A549 (cell line): ENCODE measurements around the gene CLDND1. TPM values are rescaled to one million over a fixed set of nuclear protein-coding genes. Genes with fewer than 3 reads are reported as not detected.

ENCODE experiments used
- ATAC-seq, 2 experiments: fragments of 200-7000 bp in 1 of 2; fragments of >200 bp in 1 of 2; cut with Nextera tagmentation in 1 of 2; cut with Tn5 transposase in 1 of 2; 3 replicates each; pipeline versions ENCODE4 v1.8.0 to v1.9.1; 2018 to 2020; ENCODE audit warnings: mild to moderate bottlenecking in 1 of 2, moderate library complexity in 1 of 2
- CTCF ChIA-PET: fragments of 300-600 bp; sonication (Branson Sonifier 250); formaldehyde crosslinking; extraction: SDS; loops from one replicate; lab custom pipeline; 2021; ENCODE audit warnings: antibody characterized with exemption, inconsistent platforms; lab: Yijun Ruan, JAX
- POLR2A ChIA-PET: fragments of 350-600 bp; formaldehyde crosslinking; extraction: SDS; loops from one replicate; lab custom pipeline; 2021; ENCODE audit warnings: antibody characterized with exemption, inconsistent platforms; lab: Yijun Ruan, JAX
- DNase-seq, 2 experiments: peaks; one replicate each; pipeline versions ENCODE4 v3.0.0 to v3.0.0-alpha.2; 2011 to 2016; ENCODE audit warnings: low read depth in 1 of 2, low spot score in 1 of 2
- FAIRE-seq: peaks from 2 replicates; lab custom pipeline; 2011; peaks lifted over from hg19 to GRCh38; lab: Jason Lieb, UNC
- H3K27ac ChIP-seq, 2 experiments: fragments of >200 bp; sonication (Bioruptor Twin); formaldehyde crosslinking; 3 replicates each; pipeline ENCODE4 v1.5.1; 2016 to 2017
- H3K4me1 ChIP-seq: fragments of >200 bp; sonication (Bioruptor Twin); formaldehyde crosslinking; 3 replicates; pipeline ENCODE4 v1.6.1; 2016
- H3K4me2 ChIP-seq: fragments of >200 bp; sonication (Bioruptor Twin); formaldehyde crosslinking; 3 replicates; pipeline ENCODE4 v1.6.1; 2016
- H3K4me3 ChIP-seq: fragments of >200 bp; sonication (Bioruptor Twin); formaldehyde crosslinking; 3 replicates; pipeline ENCODE4 v1.5.1; 2016
- H3K9me3 ChIP-seq: fragments of >200 bp; sonication (Bioruptor Twin); formaldehyde crosslinking; 3 replicates; pipeline ENCODE4 v1.6.1; 2016
- ATOH8 ChIP-seq: fragments of 250-450 bp; sonication (Bioruptor Pico); IDR thresholded peaks from 2 replicates; pipeline ENCODE4 v1.5.0; 2020; ENCODE audit warnings: low read depth, mild to moderate bottlenecking, moderate library complexity
- BHLHE40 ChIP-seq: IDR thresholded peaks from 2 replicates; pipeline ENCODE4 v1.6.1; 2012; ENCODE audit warnings: low read depth, low read length, inconsistent platforms
- CEBPB ChIP-seq, 2 experiments: fragments of >200 bp in 1 of 2; sonication (Bioruptor Twin) in 1 of 2; formaldehyde crosslinking in 1 of 2; IDR thresholded peaks; 2 replicates each; pipeline ENCODE4 v1.6.1; 2012 to 2016
- EHF ChIP-seq: fragments of 250-450 bp; sonication (Bioruptor Pico); IDR thresholded peaks from 2 replicates; pipeline ENCODE4 v1.5.0; 2020; ENCODE audit warnings: mild to moderate bottlenecking
- GATA3 ChIP-seq: IDR thresholded peaks from 2 replicates; pipeline ENCODE4 v1.6.1; 2012; ENCODE audit warnings: borderline replicate concordance
- MAZ ChIP-seq: fragments of 150-350 bp; IDR thresholded peaks from 2 replicates; pipeline ENCODE4 v1.6.1; 2014; ENCODE audit warnings: antibody characterized with exemption, low read depth, low read length, borderline replicate concordance
- NPAS2 ChIP-seq: fragments of 250-450 bp; sonication (Bioruptor Pico); IDR thresholded peaks from 2 replicates; pipeline ENCODE4 v1.8.0; 2022; ENCODE audit warnings: mild to moderate bottlenecking, moderate library complexity, borderline replicate concordance
- POLR2A ChIP-seq: IDR thresholded peaks from 2 replicates; pipeline ENCODE4 v1.6.1; 2012; ENCODE audit warnings: mild to moderate bottlenecking, low read length
- POLR2AphosphoS2 ChIP-seq: conservative IDR thresholded peaks from 2 replicates; pipeline ENCODE4 v1.6.1; 2012; ENCODE audit warnings: low read length, improper control_type of control experiment, inconsistent platforms
- REST ChIP-seq: fragments of 200-600 bp; sonication (generic); IDR thresholded peaks from 2 replicates; pipeline ENCODE4 v1.6.1; 2016; ENCODE audit warnings: antibody characterized with exemption, mild to moderate bottlenecking, moderate library complexity
- SREBF2 ChIP-seq: fragments of 450-650 bp; IDR thresholded peaks from 2 replicates; pipeline ENCODE4 v1.6.1; 2014; ENCODE audit warnings: mild to moderate bottlenecking, moderate library complexity
- TP53 ChIP-seq: fragments of 250-450 bp; sonication (Bioruptor Pico); IDR thresholded peaks from 2 replicates; pipeline ENCODE4 v1.5.0; 2021; ENCODE audit warnings: mild to moderate bottlenecking, moderate library complexity
- ZFP36 ChIP-seq: fragments of 450-650 bp; IDR thresholded peaks from 2 replicates; pipeline ENCODE4 v1.6.1; 2014; ENCODE audit warnings: borderline replicate concordance; ENCODE audit not compliant: partially characterized antibody
- WGBS: methylation state at CpG from one replicate; pipeline ENCODE4 v1.1.6; 2017; ENCODE audit errors: missing lambda C conversion rate; 5-methylcytosine and 5-hydroxymethylcytosine counted together
- polyA plus RNA-seq, 4 experiments: library from polyadenylated mRNA; depleted of rRNA in 3 of 4; stranded (reverse); fragments of >200 nt; fragmentation: RNase III in 1 of 4; extraction: RNeasy Plus Mini Kit Qiagen cat#74134 plus additional on column Dnase treatment in 1 of 4; gene quantifications; 2 replicates in 3 of 4; 3 replicates in 1 of 4; pipeline ENCODE4 v1.2.3, GENCODE V29; 2011 to 2017
- TF ChIP-seq, protein P1 (sequence below): fragments of >200 bp; sonication (Bioruptor Twin); formaldehyde crosslinking; IDR thresholded peaks from 3 replicates; pipeline ENCODE4 v1.6.1; 2016
- TF ChIP-seq, protein P2 (sequence below): IDR thresholded peaks from 2 replicates; pipeline ENCODE4 v1.6.1; 2012

The CLDND1 gene
- polyA plus RNA-seq, 2 of the 4 experiments (the other 2 are of a cell fraction), result 49.0 to 150 TPM

- no peak for TF ChIP-seq SREBF2
- no peak for TF ChIP-seq MAZ
- no peak for TF ChIP-seq ZFP36
- TF ChIP-seq GATA3, result no peak
- no peak for TF ChIP-seq POLR2AphosphoS2
Observed at GRCh38 chr3:98565237-98565643, 42.5 kb upstream of the CLDND1 start (continued).

- no peak for FAIRE-seq
- WGBS, result 61% methylated on average over 7 of the region's 7 CpGs
- H3K4me3 ChIP-seq, result no peak overlapping the region
- no peak overlapping the region for H3K4me2 ChIP-seq
- ChIA-PET POLR2A (interaction anchor here (0.6 kb wide), 1 partner anchor 246 kb away, joined by 6 read pairs; no protein-coding TSS in a partner anchor), CTCF (interaction anchor here (1.5 to 2.2 kb wide), 3 partner anchors 33 to 526 kb away, joined by 4 to 6 read pairs (median 4); no protein-coding TSS in a partner anchor)
- TF ChIP-seq POLR2A, result no peak
- TF ChIP-seq, protein P1, sequence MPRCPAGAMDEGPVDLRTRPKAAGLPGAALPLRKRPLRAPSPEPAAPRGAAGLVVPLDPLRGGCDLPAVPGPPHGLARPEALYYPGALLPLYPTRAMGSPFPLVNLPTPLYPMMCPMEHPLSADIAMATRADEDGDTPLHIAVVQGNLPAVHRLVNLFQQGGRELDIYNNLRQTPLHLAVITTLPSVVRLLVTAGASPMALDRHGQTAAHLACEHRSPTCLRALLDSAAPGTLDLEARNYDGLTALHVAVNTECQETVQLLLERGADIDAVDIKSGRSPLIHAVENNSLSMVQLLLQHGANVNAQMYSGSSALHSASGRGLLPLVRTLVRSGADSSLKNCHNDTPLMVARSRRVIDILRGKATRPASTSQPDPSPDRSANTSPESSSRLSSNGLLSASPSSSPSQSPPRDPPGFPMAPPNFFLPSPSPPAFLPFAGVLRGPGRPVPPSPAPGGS, result no peak
- no peak for TF ChIP-seq ATOH8
- no peak for TF ChIP-seq REST
- TF ChIP-seq, protein P2, sequence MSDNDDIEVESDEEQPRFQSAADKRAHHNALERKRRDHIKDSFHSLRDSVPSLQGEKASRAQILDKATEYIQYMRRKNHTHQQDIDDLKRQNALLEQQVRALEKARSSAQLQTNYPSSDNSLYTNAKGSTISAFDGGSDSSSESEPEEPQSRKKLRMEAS, result no peak
- TF ChIP-seq CEBPB (IDR thresholded peaks at IDR 0.05), result no peak
- no peak for TF ChIP-seq EHF (CRISPR knock-in tag)
- TF ChIP-seq, all 56 proteins: peak for 0
- H3K9me3 ChIP-seq, result no peaks in the 10 kb centered on the region
- H3K4me1 ChIP-seq, result no peaks in the 10 kb centered on the region
- DNase-seq, result no peak
- no peak overlapping the region for H3K27ac ChIP-seq
- no peak for ATAC-seq
Observed at GRCh38 chr3:98564282-98565005, 41.7 kb upstream of the CLDND1 start.

DNA sequence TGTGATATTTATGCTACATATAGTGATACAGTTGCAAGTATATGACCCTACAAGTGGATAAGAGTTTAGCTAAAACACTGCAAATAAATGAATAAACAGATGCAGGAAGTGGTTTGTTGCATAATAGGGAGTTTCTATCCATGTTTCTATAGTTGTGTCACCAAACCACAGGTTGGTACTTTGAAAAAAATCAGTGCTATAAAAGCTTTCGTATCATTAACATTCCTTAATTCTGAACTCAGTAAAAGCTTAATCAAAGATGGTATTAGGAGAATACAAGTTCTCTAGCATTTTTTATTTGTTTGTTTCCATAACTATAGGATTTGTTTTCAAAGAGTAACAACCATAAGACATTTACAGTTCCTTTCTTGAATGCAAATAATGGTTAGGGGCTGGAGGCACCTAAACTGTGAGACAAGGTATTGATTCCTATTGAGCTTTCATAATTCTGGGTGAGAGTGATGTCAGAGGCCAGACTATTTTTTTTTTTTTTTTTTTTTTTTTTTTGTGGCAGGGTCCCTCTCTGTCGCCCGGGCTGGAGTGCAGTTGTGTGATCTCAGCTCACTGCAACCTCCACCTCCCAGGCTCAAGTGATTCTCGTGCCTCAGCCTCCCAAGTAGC, 41.1 kb upstream of the CLDND1 start:
- ChIA-PET POLR2A (interaction anchor here (0.6 kb wide), 1 partner anchor 245 kb away, joined by 6 read pairs; no protein-coding TSS in a partner anchor), CTCF (interaction anchor here (1.5 to 2.2 kb wide), 2 partner anchors 33 to 525 kb away, joined by 4 to 6 read pairs; no protein-coding TSS in a partner anchor)
- Histone ChIP-seq H3K4me2 (no peak overlapping the region), H3K9me3 (no peaks in the 10 kb centered on the region), H3K4me1 (no peaks in the 10 kb centered on the region), H3K27ac (no peak overlapping the region), H3K4me3 (no peak overlapping the region)
- no peak for ATAC-seq
- no peak for DNase-seq
- no peak for TF ChIP-seq NPAS2 (CRISPR knock-in tag)
- no peak for TF ChIP-seq BHLHE40
- TF ChIP-seq TP53, result no peak
- peak; percentile 72 for FAIRE-seq
- WGBS, result 37% methylated on average over 3 of the region's 4 CpGs
